ENCODE data around the gene KLF6. TPM values are rescaled to one million over a fixed set of nuclear protein-coding genes. Genes with fewer than 3 reads are reported as not detected.
"Not testable (repeated sequence)": the region's sequence is repeated elsewhere in the genome, so short reads cannot be mapped to it uniquely, and the experiment has no call there.

KLF6 gene
- total RNA-seq, 1 experiment from 2014 or later, result 15.7 TPM

DNA sequence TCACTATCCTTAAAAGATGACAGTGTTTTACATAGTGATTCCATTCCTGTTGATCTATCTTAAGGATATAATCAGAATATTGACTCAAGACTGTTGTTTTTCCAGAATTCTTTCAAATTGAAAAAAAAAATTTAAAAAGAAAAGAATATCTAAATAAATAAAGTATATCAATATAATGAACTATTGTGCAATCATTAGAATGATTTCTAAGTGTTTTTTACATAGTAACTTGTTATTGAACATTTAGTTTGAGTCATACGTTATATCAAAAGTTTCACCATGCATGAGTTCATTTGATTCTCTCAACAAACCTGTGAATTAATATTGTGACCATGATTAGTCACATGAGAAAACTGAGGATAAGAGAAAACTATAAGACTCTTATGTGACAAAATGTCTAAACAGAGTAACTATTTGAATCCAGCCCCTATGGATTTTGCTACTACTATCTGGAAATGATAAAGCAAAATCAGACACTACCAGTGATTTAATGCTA lies 46.1 kb downstream of the KLF6 start:
- no peak for DNase-seq (ENCODE audit: extremely low read depth, low read depth)

DNA sequence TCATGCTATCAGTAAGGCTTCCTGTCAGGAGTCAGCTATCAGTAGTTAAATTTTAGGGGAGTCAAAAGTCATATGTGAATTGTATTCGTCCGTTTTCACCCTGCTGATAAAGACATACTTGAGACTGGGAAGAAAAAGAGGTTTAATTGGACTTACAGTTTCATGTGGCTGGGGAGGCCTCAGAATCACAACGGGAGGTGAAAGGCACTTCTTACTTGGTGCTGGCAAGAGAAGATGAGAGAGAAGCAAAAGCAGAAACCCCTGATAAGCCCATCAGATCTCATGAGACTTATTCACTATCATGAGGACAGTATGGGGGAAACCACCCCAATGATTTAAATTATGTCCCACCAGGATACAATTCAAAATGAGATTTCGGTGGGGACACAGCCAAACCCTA lies 47.1 kb downstream of the KLF6 start:
- DNase-seq (ENCODE audit: extremely low read depth, low read depth), result no peak

DNA sequence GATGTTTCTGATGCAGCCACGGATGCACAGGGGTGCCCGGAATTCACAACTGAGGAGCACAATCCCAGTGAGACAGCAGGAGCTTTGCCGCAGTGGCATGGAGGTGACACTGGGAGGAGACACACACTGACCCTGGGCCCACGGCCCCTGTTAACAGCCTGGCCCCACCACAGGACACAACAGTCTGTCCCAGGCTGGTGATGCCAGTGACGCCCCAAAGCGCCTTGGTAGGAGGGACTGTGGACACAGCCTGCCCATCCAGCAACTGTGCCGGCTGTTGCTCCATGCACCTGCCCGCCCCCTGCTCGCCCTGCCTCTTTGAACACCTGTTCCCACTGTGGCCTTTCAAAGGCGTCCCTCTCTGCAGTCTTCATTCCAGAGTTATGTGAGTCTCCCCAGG lies 49.8 kb downstream of the KLF6 start:
- DNase-seq (ENCODE audit: extremely low read depth, low read depth), result no peak

DNA sequence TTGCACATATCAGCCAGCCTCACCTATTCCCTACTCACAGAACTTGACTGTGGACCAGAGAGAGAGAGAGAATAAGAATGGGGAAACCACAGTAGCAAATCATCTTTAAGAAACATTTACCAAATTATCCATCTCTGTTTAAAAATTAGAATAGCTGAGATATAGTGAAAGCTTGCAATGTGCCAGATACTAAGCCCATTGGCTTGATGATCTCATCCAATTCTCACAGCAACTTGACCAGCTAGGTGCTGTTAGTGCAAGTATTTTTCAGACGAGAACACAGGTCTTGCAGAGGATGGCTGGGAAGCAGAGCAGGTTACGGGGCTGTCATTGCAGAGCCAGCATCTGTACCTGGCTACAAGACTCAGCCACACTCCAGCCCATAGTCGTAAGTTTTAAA lies 50.9 kb downstream of the KLF6 start:
- DNase-seq (ENCODE audit: extremely low read depth, low read depth), result no peak

DNA sequence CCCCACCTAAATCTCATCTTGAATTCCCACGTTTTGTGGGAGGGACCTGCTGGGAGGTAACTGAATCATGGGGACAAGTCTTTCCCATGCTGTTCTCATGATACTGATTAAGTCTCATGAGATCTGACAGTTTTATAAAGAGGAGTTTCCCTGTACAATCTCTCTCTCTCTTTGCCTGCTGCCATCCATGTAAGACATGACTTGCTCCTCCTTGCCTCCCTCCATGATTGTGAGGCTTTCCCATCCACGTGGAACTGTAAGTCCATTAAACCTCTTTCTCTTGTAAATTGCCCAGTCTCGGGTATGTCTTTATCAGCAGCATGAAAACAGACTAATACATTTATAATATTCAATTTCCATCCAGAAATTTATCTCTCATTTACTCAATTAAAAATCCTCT lies 52.8 kb downstream of the KLF6 start:
- DNase-seq (ENCODE audit: extremely low read depth, low read depth), result not testable (repeated sequence)

DNA sequence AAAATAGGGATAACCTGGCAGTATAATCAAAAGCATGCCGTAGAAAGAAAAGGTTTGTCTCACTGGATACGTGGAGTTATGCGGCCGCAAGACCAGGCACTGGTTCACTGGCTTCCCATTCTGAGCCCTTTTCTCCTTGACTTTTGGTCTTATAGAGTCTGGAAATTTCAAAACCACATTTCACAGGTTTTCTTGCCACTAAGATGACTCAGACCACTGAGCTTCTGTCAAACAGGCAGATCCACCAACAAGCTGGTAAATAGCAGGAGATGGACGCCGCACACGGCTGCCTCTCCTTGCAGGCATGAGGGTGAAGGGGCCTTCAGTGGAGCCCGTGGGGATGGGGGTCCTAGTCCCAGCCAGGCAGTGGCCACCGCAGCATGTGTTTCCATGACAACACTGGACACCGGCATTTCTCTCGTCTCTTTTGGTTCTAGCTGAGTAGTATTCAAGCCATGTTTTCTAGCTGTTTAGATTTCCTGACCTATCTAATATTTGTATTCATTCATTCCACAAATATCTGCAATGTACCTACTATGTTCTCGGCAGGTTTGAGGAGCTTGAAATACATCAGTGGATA lies 55.5 kb downstream of the KLF6 start:
- no peak for DNase-seq (ENCODE audit: extremely low read depth, low read depth)

DNA sequence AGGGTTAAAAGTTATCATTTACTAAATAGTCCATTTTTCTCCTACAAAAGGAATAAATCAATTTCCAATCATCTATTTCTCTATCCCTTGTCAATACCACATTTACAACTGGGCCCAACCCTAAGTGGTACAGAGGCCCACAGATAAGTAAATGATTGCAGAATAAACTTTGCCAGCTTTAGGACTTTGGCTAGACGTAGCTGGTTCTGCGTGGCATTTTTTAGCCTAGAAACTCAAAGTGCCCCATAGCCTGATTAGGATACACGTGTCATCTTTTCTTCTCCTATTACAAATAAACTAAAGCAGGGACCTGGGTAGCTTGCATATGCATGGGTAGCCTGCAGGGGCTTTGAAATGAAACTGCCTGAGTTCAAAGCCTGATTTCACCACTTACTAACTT lies 56.4 kb downstream of the KLF6 start:
- no peak for DNase-seq (ENCODE audit: extremely low read depth, low read depth)

DNA sequence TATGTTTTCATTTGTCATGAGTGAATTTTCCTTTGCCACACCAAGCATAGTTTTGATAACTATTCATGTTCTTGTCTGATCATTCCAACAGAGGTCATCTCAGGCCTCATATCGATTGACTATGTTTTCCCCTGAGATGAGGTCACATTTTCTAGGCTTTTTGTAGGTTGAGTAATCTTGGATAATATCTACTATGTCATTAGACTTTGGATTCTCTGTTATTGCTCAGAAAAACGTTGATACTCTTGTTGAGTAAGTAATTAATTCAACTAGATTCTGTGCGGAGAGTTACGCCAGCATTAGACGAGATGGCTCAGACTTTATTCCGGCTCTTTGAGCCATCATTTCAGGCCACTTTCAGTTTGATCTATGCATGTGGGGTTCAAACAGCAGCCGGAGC lies 57.7 kb downstream of the KLF6 start:
- no peak for DNase-seq (ENCODE audit: extremely low read depth, low read depth)
